Transverse colon (tissue), 4 donors: Measurements from ENCODE around the gene SHISA5. TPM values are rescaled to one million over a fixed set of nuclear protein-coding genes. Genes with fewer than 3 reads are reported as not detected.
A peak's percentile ranks its signal among the peaks of the same experiment; 100 is the strongest.

Experiments
- DNase-seq: peaks from one replicate; pipeline ENCODE4 v3.0.0-alpha.2; 2019
- H3K27ac ChIP-seq, 4 donors: fragments of 200-600 bp; sonication (generic); 2 replicates each; pipeline ENCODE4 v1.5.1; 2016 to 2018; ENCODE audit warnings: inconsistent platforms in 4 of 4
- H3K27me3 ChIP-seq: fragments of 200-600 bp; sonication (generic); 2 replicates; pipeline ENCODE4 v1.5.1; 2017; ENCODE audit warnings: inconsistent platforms
- H3K36me3 ChIP-seq, 4 donors: fragments of 200-600 bp; sonication (generic); 2 replicates each; pipeline ENCODE4 v1.5.1; 2017 to 2019; ENCODE audit warnings: inconsistent platforms in 4 of 4
- H3K4me1 ChIP-seq, 4 donors: fragments of 200-600 bp; sonication (generic); 2 replicates each; pipeline ENCODE4 v1.5.1; 2017 to 2020; ENCODE audit warnings: inconsistent platforms in 4 of 4
- H3K4me3 ChIP-seq, 4 donors: fragments of 200-600 bp; sonication (generic); 1 replicate in 1 of 4; 2 replicates in 3 of 4; pipeline versions ENCODE4 v1.5.1 to v1.6.1; 2017 to 2019; ENCODE audit warnings: inconsistent platforms in 4 of 4
- H3K9me3 ChIP-seq, 2 donors: fragments of 200-600 bp; sonication (generic); 2 replicates each; pipeline ENCODE4 v1.5.1; 2017 to 2019; ENCODE audit warnings: inconsistent platforms in 2 of 2
- CTCF ChIP-seq, 5 experiments: fragments of 200-600 bp in 3 of 5; fragments of 450-650 bp in 2 of 5; sonication (generic) in 3 of 5; IDR thresholded peaks; 1 replicate in 2 of 5; 2 replicates in 3 of 5; pipeline ENCODE4 v1.5.1; 2016 to 2017; ENCODE audit warnings: antibody characterized with exemption in 5 of 5, inconsistent platforms in 3 of 5, mild to moderate bottlenecking in 2 of 5, moderate library complexity in 1 of 5
- EP300 ChIP-seq: sonication (generic); formaldehyde crosslinking; IDR thresholded peaks from one replicate; pipeline ENCODE4 v1.6.1; 2017; ENCODE audit warnings: antibody characterized with exemption, low read depth
- POLR2A ChIP-seq: fragments of 450-650 bp; IDR thresholded peaks from one replicate; pipeline ENCODE4 v1.6.1; 2016; ENCODE audit warnings: antibody characterized with exemption, mild to moderate bottlenecking, moderate library complexity
- POLR2AphosphoS5 ChIP-seq, 3 donors: sonication (generic); formaldehyde crosslinking; IDR thresholded peaks; one replicate each; pipeline ENCODE4 v1.6.1; 2016; ENCODE audit warnings: antibody characterized with exemption in 3 of 3
- WGBS, 2 donors: methylation state at CpG; one replicate each; pipeline ENCODE4 v1.1.5; 2018; ENCODE audit warnings: low coverage in 1 of 2; 5-methylcytosine and 5-hydroxymethylcytosine counted together
- in situ Hi-C, 4 donors: fragments of 200-750 bp; cut with MboI; loops; one replicate each; pipeline versions ENCODE4 v1.15.0 to v1.15.1; 2017; ENCODE audit warnings: low sequenced_read_pairs in 3 of 4, low pct_ligation_motif_present in 1 of 4, low pct_unique_long_range_greater_than_20kb in 1 of 4
- intact Hi-C: fragments of 100-400 bp; cut with DNase I; formaldehyde crosslinking; loops from one replicate; pipeline ENCODE4 v1.15.1; 2023; ENCODE audit warnings: low total_unique reads
- total RNA-seq, 4 donors: library from RNA; depleted of rRNA; stranded (reverse); fragments of >200 nt; gene quantifications; one replicate each; pipeline ENCODE4 v1.1.0, GENCODE V29; 2016

The SHISA5 gene
- total RNA-seq, 4 donors from 2014 or later = 72.9 to 89.4 (median 80.8) TPM

GRCh38 chr3:48511551-48511950 lies 7.6 kb upstream of the SHISA5 start:
- WGBS, 2 donors = 80 to 87% methylated on average over 3 to 4 of the region's 4 CpGs
- TF ChIP-seq POLR2A = no peak
- no peak for TF ChIP-seq CTCF (IDR thresholded peaks at IDR 0.05)
- TF ChIP-seq POLR2AphosphoS5 (IDR thresholded peaks at IDR 0.05) = no peak
- Histone ChIP-seq H3K4me3 (no peak overlapping the region), H3K4me1 (no peaks in the 10 kb centered on the region), H3K9me3 (no peaks in the 10 kb centered on the region), H3K27ac (no peak overlapping the region), H3K27me3 (no peaks in the 10 kb centered on the region), H3K36me3 (no peaks in the 10 kb centered on the region)
- intact Hi-C loops (no loop called here), in situ Hi-C loops (no loop called here)
- no peak for DNase-seq

- in situ Hi-C loops (no loop called here), intact Hi-C loops (no loop called here)
- H3K36me3 ChIP-seq = no peaks in the 10 kb centered on the region
- H3K27ac ChIP-seq = no peak overlapping the region
- 27 to 40% methylated on average over 5 to 10 of the region's 10 CpGs for WGBS, 2 donors
- TF ChIP-seq POLR2A (no peak), CTCF (IDR thresholded peaks at IDR 0.05) (peak; percentile 30 to 51 (median 38))
- H3K4me1 ChIP-seq = peaks cover 6 to 21% (median 13%) of the 10 kb centered on the region in 4 donors
- H3K27me3 ChIP-seq = no peaks in the 10 kb centered on the region
- peak; percentile 67 for DNase-seq
- H3K9me3 ChIP-seq = no peaks in the 10 kb centered on the region
- no peak overlapping the region for H3K4me3 ChIP-seq
These were observed 3.5 kb upstream of the SHISA5 start for GRCh38 chr3:48507256-48508061.

- Histone ChIP-seq H3K9me3 (no peaks in the 10 kb centered on the region), H3K4me3 (no peak overlapping the region), H3K4me1 (peaks cover 6 to 21% (median 13%) of the 10 kb centered on the region in 4 donors), H3K36me3 (no peaks in the 10 kb centered on the region), H3K27ac (no peak overlapping the region), H3K27me3 (no peaks in the 10 kb centered on the region)
- TF ChIP-seq POLR2A (no peak), CTCF (IDR thresholded peaks at IDR 0.05) (no peak), EP300 (no peak)
- in situ Hi-C loops (no loop called here), intact Hi-C loops (no loop called here)
- no peak for DNase-seq
- WGBS, 2 donors = 88 to 95% methylated on average over 3 to 6 of the region's 6 CpGs
These were observed 2.1 kb upstream of the SHISA5 start for GRCh38 chr3:48505968-48506504.

- in situ Hi-C loops = no loop called here
- TF ChIP-seq POLR2A (no peak), POLR2AphosphoS5 (IDR thresholded peaks at IDR 0.05) (no peak), CTCF (IDR thresholded peaks at IDR 0.05) (no peak), EP300 (no peak)
These were observed 1.2 kb upstream of the SHISA5 start for GRCh38 chr3:48505146-48505545.

More at GRCh38 chr3:48505146-48505545, 1.2 kb upstream of the SHISA5 start:
- Histone ChIP-seq H3K9me3 (no peaks in the 10 kb centered on the region), H3K36me3 (no peaks in the 10 kb centered on the region), H3K27me3 (no peaks in the 10 kb centered on the region), H3K27ac (peak overlapping the region in 3 of 4 donors; percentile 82 to 93 (median 88)), H3K4me1 (peaks cover 6 to 21% (median 13%) of the 10 kb centered on the region in 4 donors), H3K4me3 (no peak overlapping the region)
- DNase-seq = no peak
- intact Hi-C loops = no loop called here
- 93% methylated on average over 2 of the region's 2 CpGs; no CpG with 5 or more reads in 1 of the 2 donors for WGBS, 2 donors
